Keratinocyte (primary cell): ENCODE results near the gene ITGB8.

ENCODE experiments used
- EZH2 ChIP-seq: IDR thresholded peaks from one replicate; pipeline ENCODE4 v1.6.1; 2012; ENCODE audit warnings: inconsistent platforms, mild to moderate bottlenecking, low read length, moderate library complexity
- TF ChIP-seq, protein P1 (sequence below), 3 experiments: IDR thresholded peaks in 1 of 3; conservative IDR thresholded peaks in 1 of 3; optimal IDR thresholded peaks in 1 of 3; 2 replicates in 2 of 3; 3 replicates in 1 of 3; pipeline versions ENCODE3 to v1.5.1; 2011; ENCODE audit warnings: low read length in 3 of 3, mild to moderate bottlenecking in 3 of 3, moderate library complexity in 2 of 3, control low read depth in 1 of 3, inconsistent platforms in 1 of 3; ENCODE audit not compliant: insufficient read depth in 2 of 3; ENCODE audit errors: extremely low read depth in 1 of 3

DNA sequence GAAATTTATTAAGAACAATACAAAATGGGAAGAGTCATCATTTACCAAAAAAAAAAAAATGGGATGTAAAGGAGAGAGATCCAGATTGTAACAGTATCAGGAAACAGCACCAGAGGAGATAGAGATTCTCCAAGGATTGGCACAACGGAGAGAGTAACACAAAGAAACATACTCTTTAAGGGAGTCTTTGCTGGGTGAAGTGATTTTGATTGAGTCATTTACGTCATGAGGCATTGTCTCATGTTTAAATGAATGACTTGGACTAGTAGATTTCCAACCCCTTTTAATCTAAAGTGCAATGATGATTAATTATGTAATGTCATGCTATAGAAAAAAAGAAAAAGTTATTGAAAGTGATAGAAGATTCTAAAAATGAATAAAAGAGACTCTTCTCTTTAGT, 68.8 kb downstream of the ITGB8 start:
- TF ChIP-seq EZH2: no peak
- TF ChIP-seq, protein P1, sequence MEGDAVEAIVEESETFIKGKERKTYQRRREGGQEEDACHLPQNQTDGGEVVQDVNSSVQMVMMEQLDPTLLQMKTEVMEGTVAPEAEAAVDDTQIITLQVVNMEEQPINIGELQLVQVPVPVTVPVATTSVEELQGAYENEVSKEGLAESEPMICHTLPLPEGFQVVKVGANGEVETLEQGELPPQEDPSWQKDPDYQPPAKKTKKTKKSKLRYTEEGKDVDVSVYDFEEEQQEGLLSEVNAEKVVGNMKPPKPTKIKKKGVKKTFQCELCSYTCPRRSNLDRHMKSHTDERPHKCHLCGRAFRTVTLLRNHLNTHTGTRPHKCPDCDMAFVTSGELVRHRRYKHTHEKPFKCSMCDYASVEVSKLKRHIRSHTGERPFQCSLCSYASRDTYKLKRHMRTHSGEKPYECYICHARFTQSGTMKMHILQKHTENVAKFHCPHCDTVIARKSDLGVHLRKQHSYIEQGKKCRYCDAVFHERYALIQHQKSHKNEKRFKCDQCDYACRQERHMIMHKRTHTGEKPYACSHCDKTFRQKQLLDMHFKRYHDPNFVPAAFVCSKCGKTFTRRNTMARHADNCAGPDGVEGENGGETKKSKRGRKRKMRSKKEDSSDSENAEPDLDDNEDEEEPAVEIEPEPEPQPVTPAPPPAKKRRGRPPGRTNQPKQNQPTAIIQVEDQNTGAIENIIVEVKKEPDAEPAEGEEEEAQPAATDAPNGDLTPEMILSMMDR (optimal IDR thresholded peaks at IDR 0.05 in 1 of 3, IDR thresholded peaks at IDR 0.05 in 1 of 3, conservative IDR thresholded peaks at IDR 0.05 in 1 of 3; ENCODE audit: extremely low read depth in 1 of 3, insufficient read depth in 2 of 3, low read length in 3 of 3): no peak
